DND-41 (cell line): Measurements from ENCODE around the gene ZNF586.
"Not testable (repeated sequence)": the region's sequence is repeated elsewhere in the genome, so short reads cannot be mapped to it uniquely, and the experiment has no call there.

ENCODE experiments used
- EZH2 ChIP-seq: IDR thresholded peaks from 3 replicates; pipeline ENCODE4 v1.6.1; 2012; ENCODE audit warnings: borderline replicate concordance, low read depth, mild to moderate bottlenecking, moderate library complexity, low read length, inconsistent platforms; ENCODE audit not compliant: severe bottlenecking
- TF ChIP-seq, protein P1 (sequence below): IDR thresholded peaks from 2 replicates; pipeline ENCODE4 v1.5.1; 2012; ENCODE audit warnings: borderline replicate concordance, low read length, moderate library complexity, mild to moderate bottlenecking; ENCODE audit not compliant: poor library complexity, severe bottlenecking; ENCODE audit errors: extremely low read depth

DNA sequence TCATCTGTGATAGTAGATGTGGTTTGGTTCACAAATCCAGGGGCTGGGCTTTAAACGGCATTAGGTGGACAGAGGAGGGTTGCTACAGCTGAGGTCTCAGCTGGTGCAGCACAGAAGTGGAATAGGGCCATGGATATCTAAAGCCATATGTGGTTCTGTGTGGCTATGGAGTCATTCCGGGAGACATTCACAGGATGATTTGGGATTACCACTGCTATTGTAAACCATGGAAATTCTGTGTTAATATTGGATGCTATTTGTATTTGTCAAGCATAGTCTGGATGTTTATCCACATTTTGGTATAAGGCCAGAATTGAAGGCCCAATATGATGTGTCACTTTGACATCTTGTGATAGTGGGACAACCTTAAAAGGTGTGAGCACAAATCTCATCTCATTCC is 53.7 kb downstream of the ZNF586 start:
- TF ChIP-seq, protein P1, sequence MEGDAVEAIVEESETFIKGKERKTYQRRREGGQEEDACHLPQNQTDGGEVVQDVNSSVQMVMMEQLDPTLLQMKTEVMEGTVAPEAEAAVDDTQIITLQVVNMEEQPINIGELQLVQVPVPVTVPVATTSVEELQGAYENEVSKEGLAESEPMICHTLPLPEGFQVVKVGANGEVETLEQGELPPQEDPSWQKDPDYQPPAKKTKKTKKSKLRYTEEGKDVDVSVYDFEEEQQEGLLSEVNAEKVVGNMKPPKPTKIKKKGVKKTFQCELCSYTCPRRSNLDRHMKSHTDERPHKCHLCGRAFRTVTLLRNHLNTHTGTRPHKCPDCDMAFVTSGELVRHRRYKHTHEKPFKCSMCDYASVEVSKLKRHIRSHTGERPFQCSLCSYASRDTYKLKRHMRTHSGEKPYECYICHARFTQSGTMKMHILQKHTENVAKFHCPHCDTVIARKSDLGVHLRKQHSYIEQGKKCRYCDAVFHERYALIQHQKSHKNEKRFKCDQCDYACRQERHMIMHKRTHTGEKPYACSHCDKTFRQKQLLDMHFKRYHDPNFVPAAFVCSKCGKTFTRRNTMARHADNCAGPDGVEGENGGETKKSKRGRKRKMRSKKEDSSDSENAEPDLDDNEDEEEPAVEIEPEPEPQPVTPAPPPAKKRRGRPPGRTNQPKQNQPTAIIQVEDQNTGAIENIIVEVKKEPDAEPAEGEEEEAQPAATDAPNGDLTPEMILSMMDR: not testable (repeated sequence)
- TF ChIP-seq EZH2: not testable (repeated sequence)
